GM23248 (cell line): ENCODE results near the gene CHST11.

ENCODE experiments used
- EZH2 ChIP-seq: fragments of 200-600 bp; sonication (generic); IDR thresholded peaks from 2 replicates; pipeline ENCODE4 v1.6.1; 2018; ENCODE audit warnings: antibody characterized with exemption, mild to moderate bottlenecking; ENCODE audit not compliant: insufficient read depth, poor library complexity, severe bottlenecking
- EZH2phosphoT487 ChIP-seq: fragments of 200-600 bp; sonication (generic); IDR thresholded peaks from 2 replicates; pipeline ENCODE4 v1.6.1; 2018; ENCODE audit warnings: antibody characterized with exemption, moderate library complexity, mild to moderate bottlenecking, low read depth; ENCODE audit not compliant: insufficient read depth

GRCh38 chr12:104520242-104520900 is 63.6 kb downstream of the CHST11 start:
- TF ChIP-seq EZH2 (no peak), EZH2phosphoT487 (no peak)
